GM18873 (cell line): Measurements from ENCODE around the gene CWF19L2.

Experiments
- ATAC-seq: cut with Tn5 transposase; IDR thresholded peaks from one replicate; pipeline ENCODE4 v1.9.1; 2021; ENCODE audit warnings: mild to moderate bottlenecking, moderate library complexity, moderate number of reproducible peaks; ENCODE audit not compliant: unreplicated experiment, low FRiP score

CWF19L2 gene

GRCh38 chr11:107329164-107329563 lies 128.5 kb downstream of the CWF19L2 start:
- ATAC-seq: no peak

DNA sequence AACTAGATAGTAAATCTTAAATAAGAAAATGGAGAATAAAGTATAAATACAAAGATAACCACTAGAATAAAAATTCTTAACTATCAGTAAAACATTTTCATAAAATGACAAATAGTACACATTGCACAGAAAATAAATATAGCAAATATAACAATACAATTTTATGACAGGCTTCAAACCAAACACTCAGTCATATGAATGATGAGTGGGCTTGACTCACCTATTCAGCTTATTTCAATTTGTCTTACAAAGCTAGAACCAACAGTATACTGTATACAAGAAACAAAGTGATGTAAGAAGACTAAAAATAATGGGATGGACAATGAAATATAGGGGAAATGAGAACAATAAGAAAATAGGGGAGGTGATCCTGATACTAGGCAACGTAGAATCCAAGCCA lies 141.2 kb downstream of the CWF19L2 start:
- no peak for ATAC-seq

- ATAC-seq: no peak
Measured at GRCh38 chr11:107307991-107308390, 149.6 kb downstream of the CWF19L2 start.

GRCh38 chr11:107301878-107302277 lies 155.7 kb downstream of the CWF19L2 start:
- ATAC-seq: no peak

DNA sequence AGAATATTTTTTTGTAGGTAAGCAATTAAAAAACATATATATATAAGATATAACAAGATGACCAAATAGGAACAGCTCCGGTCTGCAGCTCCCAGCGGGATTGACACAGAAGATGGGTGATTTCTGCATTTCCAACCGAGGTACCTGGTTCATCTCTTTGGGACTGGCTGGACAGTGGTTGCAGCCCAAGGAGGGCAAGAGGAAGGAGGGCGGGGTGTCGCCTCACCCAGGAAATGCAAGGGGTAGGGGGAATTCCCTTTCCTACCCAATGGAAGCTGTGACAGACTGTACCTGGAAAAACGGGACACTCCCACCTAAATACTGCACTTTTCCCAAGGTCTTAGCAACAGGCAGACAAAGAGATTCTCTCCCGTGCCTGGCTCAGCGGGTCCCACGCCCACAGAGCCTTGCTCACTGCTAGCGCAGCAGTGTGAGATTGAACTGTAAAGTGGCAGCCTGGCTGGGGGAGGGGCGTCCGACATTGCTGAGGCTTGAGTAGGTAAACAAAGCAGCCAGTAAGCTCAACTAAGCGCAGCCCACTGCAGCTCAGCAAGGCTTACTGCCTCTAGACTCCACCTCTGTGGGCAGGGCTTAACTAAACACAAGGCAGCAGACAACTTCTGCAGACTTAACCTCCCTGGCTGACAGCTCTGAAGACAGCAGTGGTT lies 163.8 kb downstream of the CWF19L2 start:
- no peak for ATAC-seq

DNA sequence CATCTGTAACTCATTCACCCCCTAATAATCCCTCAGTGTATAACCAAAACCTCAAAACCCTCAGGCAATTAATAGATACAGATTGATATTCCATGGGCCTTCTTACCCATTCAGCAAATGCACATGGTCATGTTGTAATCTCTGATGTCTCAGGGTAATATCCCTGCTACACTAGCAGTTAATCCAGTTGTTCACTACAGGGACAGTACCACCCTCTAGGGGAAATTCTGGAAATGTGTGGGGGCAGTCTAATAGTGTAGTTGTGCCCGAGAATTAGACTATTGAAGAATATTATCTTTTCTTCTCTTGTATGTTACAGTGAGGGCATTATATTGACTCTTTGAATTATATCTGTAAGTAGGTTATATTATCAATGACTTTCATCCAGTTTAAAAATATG lies 175.4 kb downstream of the CWF19L2 start:
- no peak for ATAC-seq
